H1 (cell line): Measurements from ENCODE around the gene TMEM203. TPM values are rescaled to one million over a fixed set of nuclear protein-coding genes. Genes with fewer than 3 reads are reported as not detected.

Source experiments
- CTCF ChIA-PET: fragments of 300-600 bp; sonication (Branson Sonifier 250); formaldehyde crosslinking; loops from one replicate; lab custom pipeline; 2021; ENCODE audit not compliant: partially characterized antibody; lab: Charles Lee
- POLR2A ChIA-PET: fragments of 300-600 bp; sonication (Branson Sonifier 250); formaldehyde crosslinking; loops from one replicate; lab custom pipeline; 2021; ENCODE audit warnings: inconsistent platforms; ENCODE audit not compliant: partially characterized antibody; lab: Charles Lee
- DNase-seq, 2 experiments: peaks; one replicate each; pipeline versions ENCODE4 v3.0.0 to v3.0.0-alpha.2; 2010 to 2022; ENCODE audit warnings: low spot score in 2 of 2, low read depth in 1 of 2, mixed read lengths in 1 of 2
- FAIRE-seq: peaks from 2 replicates; lab custom pipeline; 2011; peaks lifted over from hg19 to GRCh38; lab: Jason Lieb, UNC
- H2AFZ ChIP-seq: 2 replicates; pipeline ENCODE4 v1.8.1; 2012; ENCODE audit warnings: low read length, inconsistent platforms
- H2AK5ac ChIP-seq: 2 replicates; pipeline ENCODE4 v1.6.1; 2013; ENCODE audit warnings: low read depth, low read length
- H2BK120ac ChIP-seq: replicated peaks from 2 replicates; pipeline ENCODE3; 2013; ENCODE audit warnings: low read depth, low read length, inconsistent platforms
- H2BK12ac ChIP-seq: 2 replicates; pipeline ENCODE4 v1.6.1; 2013; ENCODE audit warnings: low read depth, low read length
- H2BK15ac ChIP-seq: 2 replicates; pipeline ENCODE4 v1.6.1; 2013; ENCODE audit warnings: low read length
- H2BK20ac ChIP-seq: 2 replicates; pipeline ENCODE4 v1.6.1; 2013; ENCODE audit warnings: low read length
- H2BK5ac ChIP-seq: 2 replicates; pipeline ENCODE4 v1.6.1; 2013; ENCODE audit warnings: low read depth, low read length
- H3K14ac ChIP-seq: 2 replicates; pipeline ENCODE4 v1.6.1; 2013; ENCODE audit warnings: inconsistent platforms; ENCODE audit not compliant: insufficient read length
- H3K18ac ChIP-seq: 2 replicates; pipeline ENCODE4 v1.6.1; 2013; ENCODE audit warnings: low read length; ENCODE audit errors: extremely low read depth
- H3K23ac ChIP-seq: 2 replicates; pipeline ENCODE4 v1.6.1; 2013; ENCODE audit warnings: inconsistent platforms; ENCODE audit not compliant: insufficient read length
- H3K23me2 ChIP-seq: 2 replicates; pipeline ENCODE4 v1.6.1; 2013; ENCODE audit warnings: low read depth, low read length
- H3K27ac ChIP-seq: 2 replicates; pipeline ENCODE4 v1.6.1; 2011; ENCODE audit warnings: low read depth, low read length, inconsistent platforms
- H3K27me3 ChIP-seq, 4 experiments: replicated peaks in 1 of 4; 1 replicate in 1 of 4; 2 replicates in 3 of 4; pipeline versions ENCODE4 v1.6.1 to v1.8.1; 2011 to 2013; ENCODE audit warnings: low read length in 3 of 4, mild to moderate bottlenecking in 3 of 4, inconsistent platforms in 2 of 4, mixed read lengths in 2 of 4, moderate library complexity in 1 of 4; ENCODE audit not compliant: control insufficient read depth in 3 of 4, insufficient read depth in 3 of 4; ENCODE audit errors: extremely low read depth in 1 of 4
- H3K36me3 ChIP-seq, 4 experiments: 2 replicates each; pipeline versions ENCODE4 v1.6.1 to v1.8.1; 2011 to 2013; ENCODE audit warnings: mild to moderate bottlenecking in 4 of 4, low read length in 3 of 4, moderate library complexity in 2 of 4, control low read depth in 1 of 4, inconsistent platforms in 1 of 4; ENCODE audit not compliant: insufficient read depth in 4 of 4, control insufficient read depth in 2 of 4
- H3K4ac ChIP-seq: replicated peaks from 2 replicates; pipeline ENCODE3; 2013; ENCODE audit warnings: low read length, low read depth, mixed read lengths, inconsistent platforms; ENCODE audit not compliant: insufficient read length
- H3K4me1 ChIP-seq, 4 experiments: replicated peaks in 1 of 4; 1 replicate in 1 of 4; 2 replicates in 3 of 4; pipeline versions ENCODE4 v1.6.1 to v1.8.1; 2011 to 2013; ENCODE audit warnings: low read length in 3 of 4, inconsistent platforms in 2 of 4, mixed read lengths in 1 of 4; ENCODE audit not compliant: insufficient read depth in 4 of 4, control insufficient read depth in 3 of 4
- H3K4me2 ChIP-seq, 2 experiments: 2 replicates each; pipeline versions ENCODE4 v1.6.1 to v1.8.1; 2011 to 2013; ENCODE audit warnings: low read depth in 2 of 2, low read length in 2 of 2, control low read depth in 1 of 2, inconsistent platforms in 1 of 2, mild to moderate bottlenecking in 1 of 2; ENCODE audit not compliant: insufficient read depth in 1 of 2
- H3K4me3 ChIP-seq, 4 experiments: fragments of 200-600, 300-600 bp in 1 of 4; sonication (generic), shearing (Covaris generic), sonication (Bioruptor Twin) in 1 of 4; 2 replicates each; pipeline versions ENCODE4 v1.5.1 to v1.8.1; 2011 to 2016; ENCODE audit warnings: low read length in 4 of 4, low read depth in 3 of 4, control low read depth in 2 of 4, inconsistent platforms in 2 of 4, mild to moderate bottlenecking in 2 of 4, mixed read lengths in 1 of 4, moderate library complexity in 1 of 4; ENCODE audit not compliant: insufficient read depth in 2 of 4; ENCODE audit errors: extremely low read depth in 1 of 4
- H3K56ac ChIP-seq: replicated peaks from 2 replicates; pipeline ENCODE3; 2013; ENCODE audit warnings: low read depth, mild to moderate bottlenecking, mixed read lengths, low read length, inconsistent platforms; ENCODE audit not compliant: insufficient read length
- H3K79me1 ChIP-seq: 2 replicates; pipeline ENCODE4 v1.6.1; 2013; ENCODE audit warnings: low read depth, low read length, control low read depth
- H3K79me2 ChIP-seq, 2 experiments: 2 replicates each; pipeline versions ENCODE4 v1.6.1 to v1.8.1; 2012 to 2013; ENCODE audit warnings: low read length in 2 of 2, mild to moderate bottlenecking in 2 of 2, inconsistent platforms in 1 of 2; ENCODE audit not compliant: insufficient read depth in 2 of 2, control insufficient read depth in 1 of 2
- H3K9ac ChIP-seq, 4 experiments: replicated peaks in 1 of 4; 1 replicate in 1 of 4; 2 replicates in 3 of 4; pipeline versions ENCODE4 v1.6.1 to v1.8.1; 2011 to 2013; ENCODE audit warnings: low read depth in 3 of 4, low read length in 3 of 4, control low read depth in 2 of 4, mild to moderate bottlenecking in 2 of 4, moderate library complexity in 2 of 4, inconsistent platforms in 1 of 4; ENCODE audit errors: extremely low read depth in 1 of 4
- H3K9me3 ChIP-seq, 2 experiments: 2 replicates each; pipeline versions ENCODE4 v1.6.1 to v1.8.1; 2012 to 2013; ENCODE audit warnings: mild to moderate bottlenecking in 2 of 2, moderate library complexity in 2 of 2, control low read depth in 1 of 2, inconsistent platforms in 1 of 2, low read depth in 1 of 2, low read length in 1 of 2, mixed read lengths in 1 of 2; ENCODE audit not compliant: insufficient read depth in 2 of 2
- H4K20me1 ChIP-seq, 2 experiments: replicated peaks in 1 of 2; 2 replicates each; pipeline versions ENCODE3 to v1.8.1; 2011 to 2013; ENCODE audit warnings: inconsistent platforms in 2 of 2, low read length in 2 of 2, mild to moderate bottlenecking in 1 of 2; ENCODE audit not compliant: insufficient read depth in 2 of 2, control insufficient read depth in 1 of 2
- H4K5ac ChIP-seq: 2 replicates; pipeline ENCODE4 v1.6.1; 2013; ENCODE audit warnings: low read length, low read depth, mixed read lengths, inconsistent platforms; ENCODE audit not compliant: insufficient read length
- H4K8ac ChIP-seq: 2 replicates; pipeline ENCODE4 v1.8.0; 2013; ENCODE audit warnings: mild to moderate bottlenecking, moderate library complexity, low read length, inconsistent platforms; ENCODE audit not compliant: insufficient read depth; ENCODE audit errors: extremely low read depth
- H4K91ac ChIP-seq: replicated peaks from 2 replicates; pipeline ENCODE3; 2013; ENCODE audit warnings: low read length, mixed read lengths, inconsistent platforms; ENCODE audit not compliant: insufficient read length
- CBX8 ChIP-seq: fragments of 300-800, 300-1000 bp; sonication (generic); IDR thresholded peaks from 2 replicates; pipeline ENCODE4 v1.7.1; 2016; ENCODE audit warnings: low read depth, low read length, borderline replicate concordance
- HDAC2 ChIP-seq, 2 experiments: fragments of 300-600 bp in 1 of 2; sonication (generic) in 1 of 2; IDR thresholded peaks; 2 replicates each; pipeline ENCODE4 v1.6.1; 2011 to 2012; ENCODE audit warnings: low read depth in 2 of 2, low read length in 2 of 2, mild to moderate bottlenecking in 2 of 2, moderate library complexity in 2 of 2, borderline replicate concordance in 1 of 2, inconsistent platforms in 1 of 2
- JUND ChIP-seq: IDR thresholded peaks from 2 replicates; pipeline ENCODE4 v1.6.1; 2011; ENCODE audit warnings: mild to moderate bottlenecking, improper control_type of control experiment, low read length
- KDM4A ChIP-seq: IDR thresholded peaks from one replicate; pipeline ENCODE4 v1.7.1; 2012; ENCODE audit warnings: low read depth, mild to moderate bottlenecking, moderate library complexity, low read length, inconsistent platforms; ENCODE audit not compliant: severe bottlenecking
- POLR2AphosphoS5 ChIP-seq: IDR thresholded peaks from 2 replicates; pipeline ENCODE4 v1.6.1; 2011; ENCODE audit warnings: low read depth, low read length
- RAD21 ChIP-seq, 2 experiments: IDR thresholded peaks in 1 of 2; conservative IDR thresholded peaks in 1 of 2; 2 replicates each; pipeline ENCODE4 v1.6.1; 2011; ENCODE audit warnings: low read depth in 2 of 2, low read length in 2 of 2, improper control_type of control experiment in 1 of 2, inconsistent platforms in 1 of 2, mild to moderate bottlenecking in 1 of 2, moderate library complexity in 1 of 2
- RXRA ChIP-seq: IDR thresholded peaks from 2 replicates; pipeline ENCODE4 v1.6.1; 2011; ENCODE audit warnings: low read depth, mild to moderate bottlenecking, low read length, moderate library complexity; ENCODE audit not compliant: insufficient read depth
- SIN3A ChIP-seq, 2 experiments: IDR thresholded peaks in 1 of 2; conservative IDR thresholded peaks in 1 of 2; 2 replicates each; pipeline ENCODE4 v1.6.1; 2011 to 2012; ENCODE audit warnings: low read length in 2 of 2, improper control_type of control experiment in 1 of 2, low read depth in 1 of 2, mild to moderate bottlenecking in 1 of 2
- SUZ12 ChIP-seq: fragments of 200-600 bp; sonication (generic); IDR thresholded peaks from 2 replicates; pipeline ENCODE4 v1.6.1; 2012; ENCODE audit warnings: mild to moderate bottlenecking, inconsistent platforms, low read length, moderate library complexity, mixed read lengths
- WGBS, 2 experiments: shearing (Covaris generic) in 1 of 2; methylation state at CpG; one replicate each; pipeline versions ENCODE4 v1.1.6 to v1.1.7; 2013 to 2015; ENCODE audit warnings: low lambda C conversion rate in 2 of 2, mixed read lengths in 2 of 2, inconsistent platforms in 1 of 2, low coverage in 1 of 2, missing lambda C conversion rate in 1 of 2; ENCODE audit not compliant: insufficient replicate concordance in 2 of 2, insufficient coverage in 1 of 2, insufficient read length in 1 of 2; ENCODE audit errors: extremely low coverage in 1 of 2, missing lambda C conversion rate in 1 of 2; 5-methylcytosine and 5-hydroxymethylcytosine counted together
- polyA plus RNA-seq, 7 experiments: library from polyadenylated mRNA; depleted of rRNA in 3 of 7; stranded (reverse) in 5 of 7; unstranded in 2 of 7; fragments of >200 nt in 5 of 7; fragments of 200-250 nt in 2 of 7; gene quantifications; 1 replicate in 5 of 7; 2 replicates in 1 of 7; 4 replicates in 1 of 7; pipeline versions ENCODE4 v1.2.1 to v1.2.3, GENCODE V29; 2011 to 2013; ENCODE audit warnings: missing spikeins in 2 of 7, mixed read lengths in 2 of 7
- total RNA-seq: library from RNA; stranded (reverse); fragmentation: NEBNext Ultra II Directional; extraction: Animal tissue kit (Norgen Biotek cat#: 25700); gene quantifications from 2 replicates; pipeline ENCODE4 v1.2.1, GENCODE V29; 2021
- TF ChIP-seq, protein P1 (sequence below): IDR thresholded peaks from 2 replicates; pipeline ENCODE4 v1.6.1; 2011; ENCODE audit warnings: low read length, improper control_type of control experiment

The TMEM203 gene
- total and polyA plus RNA-seq, 2 of the 8 experiments (the other 6 are each of a cell fraction or from before 2014, with no cell fraction given) = 44.1 to 57.1 TPM

GRCh38 chr9:137195525-137196220, 9.8 kb downstream of the TMEM203 start:
- Histone ChIP-seq H3K9me3 (no peaks in the 10 kb centered on the region), H2BK120ac (no peak overlapping the region), H3K56ac (no peak overlapping the region), H4K20me1 (peaks cover 11 to 30% of the 10 kb centered on the region in 2 experiments), H4K8ac (no peak overlapping the region), H2AFZ (no peak overlapping the region), H3K36me3 (no peaks in the 10 kb centered on the region; a peak in 1 of 8 replicates), H3K79me2 (peaks cover 0 to 22% of the 10 kb centered on the region in 2 experiments; a peak in 1 of 4 replicates), H2BK5ac (no peak overlapping the region), H2BK15ac (no peak overlapping the region), H3K4me3 (no peak overlapping the region), H3K27ac (no peak overlapping the region), H3K23ac (no peak overlapping the region), H3K27me3 (no peaks in the 10 kb centered on the region), H3K18ac (no peak overlapping the region), H3K4me2 (no peak overlapping the region), H3K23me2 (peaks cover 3% of the 10 kb centered on the region; the same call in 1 of the 2 replicates), H2BK12ac (no peak overlapping the region), H4K5ac (no peak overlapping the region), H2AK5ac (no peak overlapping the region), H3K4ac (no peak overlapping the region), H3K14ac (no peak overlapping the region), H3K4me1 (peaks cover 0 to 24% (median 14%) of the 10 kb centered on the region in 4 experiments; a peak in 6 of 7 replicates), H4K91ac (no peak overlapping the region), H3K79me1 (peaks cover 22% of the 10 kb centered on the region), H3K9ac (no peak overlapping the region), H2BK20ac (no peak overlapping the region)
- DNase-seq (no peak), FAIRE-seq (no peak)
- POLR2A ChIA-PET = interaction anchor here (0.8 to 11.0 kb wide), 12 partner anchors 11 to 68 kb away, joined by 3 to 107 read pairs (median 6); partner anchors contain the start of genes LRRC26, NDOR1, TMEM203 and TMEM210
- WGBS, 2 experiments = 89% methylated on average over 20 of the region's 21 CpGs; no CpG with 5 or more reads in 1 of the 2 experiments
- CTCF ChIA-PET = interaction anchor here (0.6 to 14.0 kb wide), 17 partner anchors 9 to 167 kb away, joined by 3 to 204 read pairs (median 3); partner anchors contain the start of genes CYSRT1, LRRC26, NDOR1 and RNF208
- TF ChIP-seq JUND = no peak
- TF ChIP-seq SIN3A (conservative IDR thresholded peaks at IDR 0.05 in 1 of 2, IDR thresholded peaks at IDR 0.05 in 1 of 2; ENCODE audit: low read depth in 1 of 2, low read length in 2 of 2) = no peak
- TF ChIP-seq, protein P1, sequence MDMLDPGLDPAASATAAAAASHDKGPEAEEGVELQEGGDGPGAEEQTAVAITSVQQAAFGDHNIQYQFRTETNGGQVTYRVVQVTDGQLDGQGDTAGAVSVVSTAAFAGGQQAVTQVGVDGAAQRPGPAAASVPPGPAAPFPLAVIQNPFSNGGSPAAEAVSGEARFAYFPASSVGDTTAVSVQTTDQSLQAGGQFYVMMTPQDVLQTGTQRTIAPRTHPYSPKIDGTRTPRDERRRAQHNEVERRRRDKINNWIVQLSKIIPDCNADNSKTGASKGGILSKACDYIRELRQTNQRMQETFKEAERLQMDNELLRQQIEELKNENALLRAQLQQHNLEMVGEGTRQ = no peak
- TF ChIP-seq SUZ12 = no peak
- no peak for TF ChIP-seq KDM4A
- no peak for TF ChIP-seq HDAC2 (IDR thresholded peaks at IDR 0.05; ENCODE audit: borderline replicate concordance in 1 of 2, low read depth in 2 of 2, low read length in 2 of 2)
- no peak for TF ChIP-seq RAD21 (IDR thresholded peaks at IDR 0.05 in 1 of 2, conservative IDR thresholded peaks at IDR 0.05 in 1 of 2; ENCODE audit: low read depth in 2 of 2, low read length in 2 of 2)
- TF ChIP-seq RXRA = no peak
- no peak for TF ChIP-seq CBX8
- TF ChIP-seq POLR2AphosphoS5 = no peak
